KOPT-K1 (cell line): ENCODE measurements around the gene CACNA1S.

Experiments used
- H3K27ac ChIP-seq: fragments of 200-600 bp; sonication (generic); 2 replicates; pipeline ENCODE4 v1.5.1; 2016; ENCODE audit warnings: antibody characterized with exemption, mild to moderate bottlenecking, low read depth, low read length; ENCODE audit not compliant: poor library complexity, severe bottlenecking
- H3K36me3 ChIP-seq: fragments of 200-600 bp; sonication (generic); 2 replicates; pipeline ENCODE4 v1.5.1; 2017; ENCODE audit warnings: antibody characterized with exemption, mild to moderate bottlenecking, low read length, moderate library complexity; ENCODE audit not compliant: insufficient read depth
- H3K9me3 ChIP-seq: fragments of 200-600 bp; sonication (generic); 2 replicates; pipeline ENCODE4 v1.5.1; 2017; ENCODE audit warnings: antibody characterized with exemption, low read length, mild to moderate bottlenecking; ENCODE audit not compliant: insufficient read depth, poor library complexity, severe bottlenecking

Gene CACNA1S

GRCh38 chr1:201143726-201144635, 31.8 kb upstream of the CACNA1S start:
- H3K9me3 ChIP-seq, result no peaks in the 10 kb centered on the region
- H3K36me3 ChIP-seq, result peaks cover 92% of the 10 kb centered on the region
- H3K27ac ChIP-seq, result no peak overlapping the region

- Histone ChIP-seq H3K36me3 (peaks cover 92% of the 10 kb centered on the region), H3K27ac (no peak overlapping the region), H3K9me3 (no peaks in the 10 kb centered on the region)
These were observed 30.9 kb upstream of the CACNA1S start for GRCh38 chr1:201142849-201143725.

GRCh38 chr1:201142011-201142848, 30.0 kb upstream of the CACNA1S start:
- H3K9me3 ChIP-seq, result no peaks in the 10 kb centered on the region
- H3K27ac ChIP-seq, result no peak overlapping the region
- peaks cover 93% of the 10 kb centered on the region for H3K36me3 ChIP-seq

- Histone ChIP-seq H3K36me3 (peaks cover 88% of the 10 kb centered on the region), H3K9me3 (no peaks in the 10 kb centered on the region), H3K27ac (no peak overlapping the region)
These were observed 29.2 kb upstream of the CACNA1S start for GRCh38 chr1:201141418-201141817.

GRCh38 chr1:201140941-201141260, 28.7 kb upstream of the CACNA1S start:
- Histone ChIP-seq H3K9me3 (no peaks in the 10 kb centered on the region), H3K36me3 (peaks cover 88% of the 10 kb centered on the region), H3K27ac (no peak overlapping the region)

GRCh38 chr1:201140235-201140940, 28.2 kb upstream of the CACNA1S start:
- H3K36me3 ChIP-seq, result peaks cover 88% of the 10 kb centered on the region
- H3K9me3 ChIP-seq, result no peaks in the 10 kb centered on the region
- no peak overlapping the region for H3K27ac ChIP-seq

- H3K27ac ChIP-seq, result no peak overlapping the region
- H3K36me3 ChIP-seq, result peaks cover 87% of the 10 kb centered on the region
- no peaks in the 10 kb centered on the region for H3K9me3 ChIP-seq
These were observed 27.5 kb upstream of the CACNA1S start for GRCh38 chr1:201139756-201140155.

GRCh38 chr1:201139306-201139705, 27.1 kb upstream of the CACNA1S start:
- peaks cover 83% of the 10 kb centered on the region for H3K36me3 ChIP-seq
- no peak overlapping the region for H3K27ac ChIP-seq
- no peaks in the 10 kb centered on the region for H3K9me3 ChIP-seq

GRCh38 chr1:201138311-201138840, 26.1 kb upstream of the CACNA1S start:
- Histone ChIP-seq H3K9me3 (no peaks in the 10 kb centered on the region), H3K36me3 (peaks cover 73% of the 10 kb centered on the region), H3K27ac (no peak overlapping the region)

GRCh38 chr1:201137579-201138310, 25.5 kb upstream of the CACNA1S start:
- Histone ChIP-seq H3K27ac (no peak overlapping the region), H3K36me3 (peaks cover 67% of the 10 kb centered on the region), H3K9me3 (no peaks in the 10 kb centered on the region)

GRCh38 chr1:201137024-201137392, 24.8 kb upstream of the CACNA1S start:
- H3K9me3 ChIP-seq, result no peaks in the 10 kb centered on the region
- H3K27ac ChIP-seq, result no peak overlapping the region
- H3K36me3 ChIP-seq, result peaks cover 60% of the 10 kb centered on the region; the same call in 1 of the 2 replicates

- Histone ChIP-seq H3K36me3 (peaks cover 58% of the 10 kb centered on the region; the same call in 1 of the 2 replicates), H3K27ac (no peak overlapping the region), H3K9me3 (no peaks in the 10 kb centered on the region)
These were observed 24.3 kb upstream of the CACNA1S start for GRCh38 chr1:201136355-201137023.

- Histone ChIP-seq H3K27ac (no peak overlapping the region), H3K36me3 (peaks cover 38% of the 10 kb centered on the region; the same call in 1 of the 2 replicates), H3K9me3 (no peaks in the 10 kb centered on the region)
These were observed 22.2 kb upstream of the CACNA1S start for GRCh38 chr1:201134405-201134804.
